22Rv1 (cell line): Measurements from ENCODE around the gene HMGN1.
"Not testable (repeated sequence)": the region's sequence is repeated elsewhere in the genome, so short reads cannot be mapped to it uniquely, and the experiment has no call there.

Experiments used
- H3K27ac ChIP-seq: fragments of 450-650 bp; 2 replicates; pipeline ENCODE4 v1.5.1; 2017
- ZFX ChIP-seq: fragments of 450-650 bp; IDR thresholded peaks from 2 replicates; pipeline ENCODE4 v1.6.1; 2017; ENCODE audit warnings: antibody characterized with exemption, borderline replicate concordance
- TF ChIP-seq, protein P1 (sequence below): fragments of 450-650 bp; IDR thresholded peaks from 2 replicates; pipeline ENCODE4 v1.5.1; 2017; ENCODE audit warnings: mild to moderate bottlenecking

HMGN1 gene

DNA sequence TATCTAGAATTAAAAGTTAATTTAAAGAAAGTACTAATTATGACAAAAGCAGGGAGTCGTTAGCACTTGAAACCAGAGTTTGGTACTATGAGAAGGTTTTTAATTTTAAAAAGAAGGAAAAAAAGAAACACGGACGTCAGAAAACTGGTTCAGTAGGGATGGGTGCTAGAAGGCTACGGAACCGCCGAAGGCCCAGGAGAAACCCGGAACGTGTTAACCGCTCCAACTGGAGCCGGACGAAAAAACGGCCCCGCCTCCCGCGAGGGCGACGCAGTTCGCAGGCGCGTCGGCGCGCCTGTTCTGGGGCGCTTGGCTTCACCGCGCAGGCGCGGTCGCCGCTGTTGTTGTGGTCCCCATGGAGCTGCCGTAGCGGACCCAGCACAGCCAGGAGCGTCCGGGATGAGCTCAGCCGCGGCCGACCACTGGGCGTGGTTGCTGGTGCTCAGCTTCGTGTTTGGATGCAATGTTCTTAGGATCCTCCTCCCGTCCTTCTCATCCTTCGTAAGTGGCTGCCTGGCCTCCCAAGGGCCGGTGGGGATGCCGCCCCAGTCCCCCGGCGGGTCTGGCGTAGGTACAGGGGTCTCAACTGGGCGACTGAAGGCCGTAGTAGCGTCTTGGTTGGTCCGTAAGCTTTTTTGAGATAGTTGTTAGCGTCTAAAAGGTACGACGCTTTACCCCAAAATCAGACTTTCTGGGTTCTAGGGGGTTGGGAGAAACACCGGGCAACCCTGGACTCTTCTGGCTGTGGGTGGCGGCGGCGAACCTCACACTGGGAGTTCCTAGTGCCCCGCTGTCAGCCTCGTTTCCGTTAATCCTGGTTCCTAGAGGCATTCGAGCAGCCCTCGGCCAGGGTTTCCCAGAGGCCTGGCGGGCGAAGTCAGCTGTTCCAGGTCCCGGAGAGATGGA is 31.4 kb upstream of the HMGN1 start:
- peak overlapping the region; percentile 77 for H3K27ac ChIP-seq
- TF ChIP-seq, protein P1, sequence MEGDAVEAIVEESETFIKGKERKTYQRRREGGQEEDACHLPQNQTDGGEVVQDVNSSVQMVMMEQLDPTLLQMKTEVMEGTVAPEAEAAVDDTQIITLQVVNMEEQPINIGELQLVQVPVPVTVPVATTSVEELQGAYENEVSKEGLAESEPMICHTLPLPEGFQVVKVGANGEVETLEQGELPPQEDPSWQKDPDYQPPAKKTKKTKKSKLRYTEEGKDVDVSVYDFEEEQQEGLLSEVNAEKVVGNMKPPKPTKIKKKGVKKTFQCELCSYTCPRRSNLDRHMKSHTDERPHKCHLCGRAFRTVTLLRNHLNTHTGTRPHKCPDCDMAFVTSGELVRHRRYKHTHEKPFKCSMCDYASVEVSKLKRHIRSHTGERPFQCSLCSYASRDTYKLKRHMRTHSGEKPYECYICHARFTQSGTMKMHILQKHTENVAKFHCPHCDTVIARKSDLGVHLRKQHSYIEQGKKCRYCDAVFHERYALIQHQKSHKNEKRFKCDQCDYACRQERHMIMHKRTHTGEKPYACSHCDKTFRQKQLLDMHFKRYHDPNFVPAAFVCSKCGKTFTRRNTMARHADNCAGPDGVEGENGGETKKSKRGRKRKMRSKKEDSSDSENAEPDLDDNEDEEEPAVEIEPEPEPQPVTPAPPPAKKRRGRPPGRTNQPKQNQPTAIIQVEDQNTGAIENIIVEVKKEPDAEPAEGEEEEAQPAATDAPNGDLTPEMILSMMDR, result no peak
- no peak for TF ChIP-seq ZFX

DNA sequence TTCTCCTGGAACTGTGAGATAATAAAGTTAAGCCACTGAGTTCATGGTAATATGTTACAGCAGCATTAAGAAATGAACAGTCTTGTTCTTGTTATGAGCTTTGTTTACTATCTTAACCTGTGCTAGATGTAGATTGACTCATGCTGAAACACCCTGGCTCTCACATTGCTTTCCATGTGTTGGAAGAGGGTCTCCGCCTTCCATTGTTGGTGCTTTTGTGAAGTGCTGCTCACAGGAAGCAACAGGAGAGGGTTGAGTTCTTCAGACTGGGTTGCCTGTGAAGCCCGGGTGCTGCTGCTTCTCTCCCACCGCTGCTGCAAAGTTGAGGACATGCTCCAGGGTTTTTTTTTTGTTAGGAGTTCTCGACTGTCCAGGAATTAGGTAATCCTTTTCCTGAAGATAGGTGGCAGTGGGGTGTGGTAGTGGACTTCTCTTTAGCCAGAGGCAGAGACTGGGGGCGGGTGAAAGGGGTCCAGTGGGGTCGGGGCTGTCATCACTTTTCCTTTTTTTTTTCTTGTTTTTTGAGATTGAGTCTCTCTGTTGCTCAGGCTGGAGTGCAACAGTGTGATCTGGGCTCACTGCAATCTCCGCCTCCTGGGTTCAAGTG is 28.7 kb upstream of the HMGN1 start:
- no peak overlapping the region for H3K27ac ChIP-seq
- no peak for TF ChIP-seq ZFX
- TF ChIP-seq, protein P1, result no peak

DNA sequence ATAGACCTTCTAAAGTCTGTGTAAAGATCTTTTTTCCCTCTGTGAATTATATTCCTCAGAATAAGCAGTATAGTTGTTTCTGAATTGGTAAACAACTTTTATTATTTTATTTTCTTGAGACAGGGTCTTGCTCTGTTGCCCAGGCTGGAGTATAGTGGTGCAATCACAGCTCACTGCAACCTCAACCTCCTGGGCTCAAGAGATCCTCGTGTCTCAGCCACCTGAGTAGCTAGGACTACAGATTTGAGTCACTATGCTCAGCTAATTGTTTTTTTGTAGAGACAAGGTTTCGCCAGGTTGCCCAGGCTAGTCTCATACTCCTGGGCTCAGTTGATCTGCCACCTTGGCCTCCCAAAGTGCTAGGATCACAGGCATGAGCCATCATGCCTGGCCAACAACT is 26.6 kb upstream of the HMGN1 start:
- no peak overlapping the region for H3K27ac ChIP-seq
- no peak for TF ChIP-seq ZFX
- TF ChIP-seq, protein P1, result no peak

DNA sequence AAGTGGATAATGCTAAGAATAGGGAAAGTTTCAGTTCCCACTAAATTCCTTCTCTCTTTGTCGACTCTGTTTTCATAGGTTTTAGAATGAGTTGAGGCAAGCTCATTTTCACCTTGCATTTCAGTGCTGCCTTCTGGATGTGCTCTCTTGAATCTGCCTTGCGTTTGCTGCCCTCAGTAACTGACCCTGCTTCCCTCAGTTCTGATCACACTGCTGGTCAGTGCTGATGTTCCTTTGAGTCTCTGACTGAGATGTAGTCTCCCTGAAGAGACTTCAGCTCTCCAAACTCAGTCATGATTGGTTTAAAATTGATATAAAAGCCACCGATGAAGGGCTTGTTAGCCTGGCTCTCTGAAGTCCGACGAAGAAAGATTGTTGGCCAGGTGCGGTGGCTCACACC is 25.2 kb upstream of the HMGN1 start:
- TF ChIP-seq, protein P1, result no peak; the same call in 1 of the 2 replicates
- no peak for TF ChIP-seq ZFX
- H3K27ac ChIP-seq, result no peak overlapping the region

DNA sequence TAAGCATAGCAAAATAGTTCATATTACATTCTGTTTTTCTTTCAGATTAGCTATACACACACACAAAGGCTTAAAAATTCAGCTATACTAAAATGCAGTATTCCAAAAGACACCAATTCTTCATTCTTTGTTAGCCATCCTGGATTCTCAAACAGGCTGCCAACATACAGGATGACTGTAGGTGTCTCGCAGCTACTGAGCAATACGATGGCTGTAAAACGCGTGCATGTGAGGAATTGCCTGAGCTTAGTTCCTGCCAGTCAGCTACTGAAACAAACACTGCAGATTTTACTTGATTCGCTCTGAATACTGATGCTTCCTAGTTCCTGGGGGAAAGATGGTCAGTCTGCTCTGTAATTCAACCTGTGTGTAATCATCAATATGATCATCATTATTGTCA is 24.7 kb upstream of the HMGN1 start:
- H3K27ac ChIP-seq, result no peak overlapping the region
- TF ChIP-seq ZFX, result no peak
- TF ChIP-seq, protein P1, result peak; percentile 23; the same call in 1 of the 2 replicates

DNA sequence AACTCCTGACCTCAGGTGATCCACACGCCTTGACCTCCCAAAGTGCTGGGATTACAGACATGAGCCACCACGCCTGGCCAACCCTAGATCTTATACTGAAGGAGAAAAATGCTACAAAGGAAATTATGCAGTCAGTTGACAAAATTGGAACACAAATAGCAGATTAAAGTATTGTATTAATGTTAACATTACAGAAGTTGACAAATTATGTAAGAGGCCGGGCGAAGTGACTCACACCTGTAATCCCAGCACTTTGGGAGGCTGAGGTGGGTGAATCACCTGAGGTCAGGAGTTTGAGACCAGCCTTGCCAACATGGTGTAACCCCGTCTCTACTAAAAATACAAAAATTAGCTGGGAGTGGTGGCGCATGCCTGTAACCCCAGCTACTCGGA is 21.0 kb upstream of the HMGN1 start:
- not testable (repeated sequence) for H3K27ac ChIP-seq

DNA sequence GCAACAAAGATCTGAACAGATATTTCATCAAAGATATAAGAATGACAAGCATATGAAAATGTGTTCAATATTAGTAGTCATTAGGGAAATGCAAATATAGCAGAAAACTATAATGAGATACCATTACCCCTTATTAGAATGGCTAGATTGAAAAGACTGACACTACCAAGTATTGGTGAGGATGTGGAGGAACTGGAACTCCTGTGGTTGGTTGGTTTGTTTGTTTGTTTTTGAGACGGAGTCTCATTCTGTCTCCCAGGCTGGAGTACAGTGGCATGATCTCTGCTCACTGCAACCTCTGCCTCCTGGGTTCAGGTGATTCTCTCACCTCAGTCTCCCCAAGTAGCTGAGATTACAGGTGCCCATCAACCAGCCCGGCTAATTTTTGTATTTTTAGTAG is 18.9 kb upstream of the HMGN1 start:
- TF ChIP-seq ZFX, result no peak
- TF ChIP-seq, protein P1, result no peak

More for the DNA sequence above, 18.9 kb upstream of the HMGN1 start:
- H3K27ac ChIP-seq, result no peak overlapping the region
